Activated T-helper 1 cell treated with anti-CD3 and anti-CD28 coated beads, Interleukin-12 subunit alpha, Interleukin-12 subunit beta, Interleukin-2, Interleukin-4 antibody, amounts not matched to agents 30 ng/mL and 10 ng/mL and 1 ng/mL, durations not matched to agents 14 hours and 24 hours and 36 hours (primary cell): Measurements from ENCODE around the gene SLC5A10. TPM values are rescaled to one million over a fixed set of nuclear protein-coding genes. Genes with fewer than 3 reads are reported as not detected.

Experiments
- DNase-seq: peaks from one replicate; pipeline ENCODE4 v3.0.0; 2021; ENCODE audit warnings: low spot score
- H3K27ac Mint-ChIP-seq: one replicate; pipeline ENCODE4 v1.8.0; 2021; ENCODE audit warnings: mild to moderate bottlenecking, mixed read lengths
- H3K27me3 Mint-ChIP-seq: one replicate; pipeline ENCODE4 v1.8.0; 2022; ENCODE audit warnings: mild to moderate bottlenecking, moderate library complexity, mixed read lengths; ENCODE audit not compliant: insufficient read depth
- H3K36me3 Mint-ChIP-seq: one replicate; pipeline ENCODE4 v1.8.0; 2021; ENCODE audit warnings: low read depth, mixed read lengths
- H3K4me1 Mint-ChIP-seq: one replicate; pipeline ENCODE4 v1.8.0; 2021; ENCODE audit warnings: low read depth, mixed read lengths
- H3K4me3 Mint-ChIP-seq: one replicate; pipeline ENCODE4 v1.8.0; 2021; ENCODE audit warnings: mild to moderate bottlenecking, moderate library complexity, mixed read lengths
- H3K9me3 Mint-ChIP-seq: one replicate; pipeline ENCODE4 v1.8.0; 2021; ENCODE audit warnings: mixed read lengths
- intact Hi-C: fragments of 100-400 bp; cut with micrococcal nuclease; formaldehyde crosslinking; loops from one replicate; pipeline ENCODE4 v1.15.1; 2024
- total RNA-seq: library from RNA; stranded (reverse); gene quantifications from 2 replicates; pipeline ENCODE4 v1.2.3, GENCODE V29; 2022

SLC5A10 gene
- total RNA-seq, 1 donor from 2014 or later: not detected

GRCh38 chr17:18971801-18972200 is 19.8 kb downstream of the SLC5A10 start:
- Mint-ChIP-seq H3K9me3 (no peaks in the 10 kb centered on the region), H3K4me3 (no peak overlapping the region), H3K36me3 (peaks cover 3% of the 10 kb centered on the region), H3K4me1 (peaks cover 9% of the 10 kb centered on the region), H3K27me3 (no peaks in the 10 kb centered on the region), H3K27ac (no peak overlapping the region)
- intact Hi-C loops: no loop called here
- DNase-seq: no peak

- Mint-ChIP-seq H3K9me3 (no peaks in the 10 kb centered on the region), H3K4me3 (no peak overlapping the region), H3K27ac (no peak overlapping the region), H3K27me3 (no peaks in the 10 kb centered on the region), H3K36me3 (peaks cover 4% of the 10 kb centered on the region), H3K4me1 (peaks cover 9% of the 10 kb centered on the region)
- intact Hi-C loops: no loop called here
- DNase-seq: no peak
Observed at GRCh38 chr17:18974407-18975149, 22.6 kb downstream of the SLC5A10 start.

- Mint-ChIP-seq H3K36me3 (peaks cover 4% of the 10 kb centered on the region), H3K27ac (no peak overlapping the region), H3K27me3 (no peaks in the 10 kb centered on the region), H3K4me1 (peaks cover 9% of the 10 kb centered on the region), H3K4me3 (no peak overlapping the region), H3K9me3 (no peaks in the 10 kb centered on the region)
- DNase-seq: no peak
- intact Hi-C loops: no loop called here
Observed at GRCh38 chr17:18975597-18975996, 23.6 kb downstream of the SLC5A10 start.

- H3K4me3 Mint-ChIP-seq: no peak overlapping the region
- DNase-seq: no peak
- no peak overlapping the region for H3K27ac Mint-ChIP-seq
- intact Hi-C loops: no loop called here
- H3K9me3 Mint-ChIP-seq: no peaks in the 10 kb centered on the region
- peaks cover 9% of the 10 kb centered on the region for H3K4me1 Mint-ChIP-seq
- peaks cover 4% of the 10 kb centered on the region for H3K36me3 Mint-ChIP-seq
- H3K27me3 Mint-ChIP-seq: no peaks in the 10 kb centered on the region
Observed at GRCh38 chr17:18976201-18976600, 24.2 kb downstream of the SLC5A10 start.

- no peak overlapping the region for H3K4me3 Mint-ChIP-seq
- no peak overlapping the region for H3K27ac Mint-ChIP-seq
- intact Hi-C loops: no loop called here
- peaks cover 4% of the 10 kb centered on the region for H3K36me3 Mint-ChIP-seq
- H3K27me3 Mint-ChIP-seq: no peaks in the 10 kb centered on the region
- DNase-seq: no peak
- peaks cover 9% of the 10 kb centered on the region for H3K4me1 Mint-ChIP-seq
- no peaks in the 10 kb centered on the region for H3K9me3 Mint-ChIP-seq
Observed at GRCh38 chr17:18977021-18977420, 25.1 kb downstream of the SLC5A10 start.

GRCh38 chr17:18977646-18978045 is 25.7 kb downstream of the SLC5A10 start:
- Mint-ChIP-seq H3K4me3 (no peak overlapping the region), H3K4me1 (peaks cover 9% of the 10 kb centered on the region), H3K36me3 (peaks cover 4% of the 10 kb centered on the region), H3K27me3 (no peaks in the 10 kb centered on the region), H3K9me3 (no peaks in the 10 kb centered on the region), H3K27ac (no peak overlapping the region)
- intact Hi-C loops: no loop called here
- no peak for DNase-seq

- Mint-ChIP-seq H3K27me3 (no peaks in the 10 kb centered on the region), H3K9me3 (no peaks in the 10 kb centered on the region), H3K4me1 (peaks cover 9% of the 10 kb centered on the region), H3K4me3 (no peak overlapping the region), H3K27ac (no peak overlapping the region), H3K36me3 (peaks cover 4% of the 10 kb centered on the region)
- no peak for DNase-seq
- intact Hi-C loops: no loop called here
Observed at GRCh38 chr17:18978050-18978449, 26.1 kb downstream of the SLC5A10 start.

- Mint-ChIP-seq H3K27me3 (no peaks in the 10 kb centered on the region), H3K9me3 (no peaks in the 10 kb centered on the region), H3K27ac (no peak overlapping the region), H3K4me1 (peaks cover 9% of the 10 kb centered on the region), H3K36me3 (peaks cover 4% of the 10 kb centered on the region), H3K4me3 (no peak overlapping the region)
- intact Hi-C loops: no loop called here
- no peak for DNase-seq
Observed at GRCh38 chr17:18978655-18979054, 26.7 kb downstream of the SLC5A10 start.

- DNase-seq: no peak
- Mint-ChIP-seq H3K4me1 (no peaks in the 10 kb centered on the region), H3K4me3 (no peak overlapping the region), H3K36me3 (peaks cover 4% of the 10 kb centered on the region), H3K27ac (peak overlapping the region; percentile 7), H3K27me3 (no peaks in the 10 kb centered on the region), H3K9me3 (no peaks in the 10 kb centered on the region)
- intact Hi-C loops: no loop called here
Observed at GRCh38 chr17:18980682-18981334, 28.8 kb downstream of the SLC5A10 start.

- peaks cover 4% of the 10 kb centered on the region for H3K36me3 Mint-ChIP-seq
- no peaks in the 10 kb centered on the region for H3K4me1 Mint-ChIP-seq
- DNase-seq: no peak
- H3K27me3 Mint-ChIP-seq: no peaks in the 10 kb centered on the region
- no peak overlapping the region for H3K4me3 Mint-ChIP-seq
- intact Hi-C loops: no loop called here
- no peak overlapping the region for H3K27ac Mint-ChIP-seq
- H3K9me3 Mint-ChIP-seq: no peaks in the 10 kb centered on the region
Observed at GRCh38 chr17:18981335-18981641, 29.3 kb downstream of the SLC5A10 start.

- Mint-ChIP-seq H3K4me3 (no peak overlapping the region), H3K36me3 (peaks cover under 1% of the 10 kb centered on the region), H3K27ac (no peak overlapping the region), H3K27me3 (no peaks in the 10 kb centered on the region), H3K9me3 (no peaks in the 10 kb centered on the region), H3K4me1 (no peaks in the 10 kb centered on the region)
- DNase-seq: no peak
- intact Hi-C loops: no loop called here
Observed at GRCh38 chr17:18981642-18982424, 29.9 kb downstream of the SLC5A10 start.

GRCh38 chr17:18984273-18985114 is 32.5 kb downstream of the SLC5A10 start:
- Mint-ChIP-seq H3K27me3 (no peaks in the 10 kb centered on the region), H3K27ac (no peak overlapping the region), H3K9me3 (no peaks in the 10 kb centered on the region), H3K36me3 (no peaks in the 10 kb centered on the region), H3K4me1 (no peaks in the 10 kb centered on the region), H3K4me3 (no peak overlapping the region)
- no peak for DNase-seq
- intact Hi-C loops: no loop called here
